ENCODE data around the gene AVEN.

- no peak for TF ChIP-seq CTCF (conservative IDR thresholded peaks at IDR 0.05 in 1 of 2, IDR thresholded peaks at IDR 0.05 in 1 of 2; ENCODE audit: extremely low read depth in 1 of 2, insufficient read depth in 1 of 2, low read depth in 1 of 2, low read length in 2 of 2)
- no peak for TF ChIP-seq EZH2 (IDR thresholded peaks at IDR 0.05; ENCODE audit: borderline replicate concordance, low read length)
Observed at GRCh38 chr15:33846142-33846541, 192.9 kb downstream of the AVEN start.
